GM13977 (cell line): ENCODE measurements around the gene PRKCA.

ENCODE experiments used
- DNase-seq: peaks from one replicate; pipeline ENCODE4 v3.0.0; 2012; ENCODE audit warnings: low spot score
- in situ Hi-C: fragments of 300-500 bp; cut with MboI; formaldehyde crosslinking; loops from one replicate; pipeline ENCODE4 v1.12.0; 2022; ENCODE audit warnings: low sequenced_read_pairs, low pct_unique_long_range_greater_than_20kb, mixed read lengths, inconsistent platforms; ENCODE audit not compliant: unreplicated experiment
- TF ChIP-seq, protein P1 (sequence below): IDR thresholded peaks from 2 replicates; pipeline ENCODE4 v1.5.1; 2012; ENCODE audit warnings: mild to moderate bottlenecking, control low read depth; ENCODE audit not compliant: insufficient read depth; ENCODE audit errors: extremely low read depth, missing control alignments

Gene PRKCA

DNA sequence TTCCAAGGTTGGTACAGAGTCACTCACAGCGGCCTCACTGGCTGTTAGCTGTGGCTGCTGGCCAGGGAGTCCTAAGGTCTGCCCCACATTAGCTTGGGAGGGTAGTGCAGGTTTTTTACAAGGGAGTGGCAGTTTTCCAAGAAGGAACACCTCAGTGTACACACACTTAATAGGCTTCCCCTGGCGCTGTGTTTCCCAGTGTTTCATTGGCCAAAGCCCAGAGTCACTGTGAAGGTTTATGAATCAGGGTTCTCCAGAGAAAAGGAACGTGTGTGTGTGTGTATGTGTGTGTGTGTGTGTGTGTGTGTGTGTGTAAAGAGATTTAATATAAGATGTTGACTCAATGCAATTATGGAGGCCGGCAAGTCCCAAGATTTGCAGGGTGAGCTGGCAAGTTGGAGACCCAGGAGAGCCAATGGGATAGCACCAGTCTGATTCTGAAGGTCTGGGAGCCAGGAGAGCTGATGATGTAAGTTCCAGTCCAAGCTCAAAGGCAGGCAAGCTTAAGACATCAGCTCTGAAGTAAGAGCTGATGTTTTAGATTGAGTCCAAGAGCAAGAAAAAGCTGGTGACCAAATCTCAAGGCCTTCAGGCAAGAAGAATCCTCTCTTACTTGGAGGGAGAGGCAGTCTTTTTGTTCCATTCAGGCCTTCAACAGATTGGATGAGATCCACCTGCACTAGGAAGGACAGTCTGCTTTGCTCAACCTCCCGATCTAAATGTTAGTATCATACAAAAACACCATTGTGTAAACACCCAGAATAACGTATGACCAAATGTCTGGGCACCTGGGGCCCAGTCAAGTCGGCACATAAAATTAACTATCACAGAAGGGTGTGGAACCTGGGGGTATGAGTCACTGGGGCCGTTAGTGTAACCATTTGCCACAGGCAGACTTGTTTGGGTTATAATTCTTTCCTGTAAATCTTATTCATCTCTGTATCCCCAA is 206.8 kb downstream of the PRKCA start:
- in situ Hi-C loops: no loop called here
- TF ChIP-seq, protein P1, sequence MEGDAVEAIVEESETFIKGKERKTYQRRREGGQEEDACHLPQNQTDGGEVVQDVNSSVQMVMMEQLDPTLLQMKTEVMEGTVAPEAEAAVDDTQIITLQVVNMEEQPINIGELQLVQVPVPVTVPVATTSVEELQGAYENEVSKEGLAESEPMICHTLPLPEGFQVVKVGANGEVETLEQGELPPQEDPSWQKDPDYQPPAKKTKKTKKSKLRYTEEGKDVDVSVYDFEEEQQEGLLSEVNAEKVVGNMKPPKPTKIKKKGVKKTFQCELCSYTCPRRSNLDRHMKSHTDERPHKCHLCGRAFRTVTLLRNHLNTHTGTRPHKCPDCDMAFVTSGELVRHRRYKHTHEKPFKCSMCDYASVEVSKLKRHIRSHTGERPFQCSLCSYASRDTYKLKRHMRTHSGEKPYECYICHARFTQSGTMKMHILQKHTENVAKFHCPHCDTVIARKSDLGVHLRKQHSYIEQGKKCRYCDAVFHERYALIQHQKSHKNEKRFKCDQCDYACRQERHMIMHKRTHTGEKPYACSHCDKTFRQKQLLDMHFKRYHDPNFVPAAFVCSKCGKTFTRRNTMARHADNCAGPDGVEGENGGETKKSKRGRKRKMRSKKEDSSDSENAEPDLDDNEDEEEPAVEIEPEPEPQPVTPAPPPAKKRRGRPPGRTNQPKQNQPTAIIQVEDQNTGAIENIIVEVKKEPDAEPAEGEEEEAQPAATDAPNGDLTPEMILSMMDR: no peak
- DNase-seq: no peak

DNA sequence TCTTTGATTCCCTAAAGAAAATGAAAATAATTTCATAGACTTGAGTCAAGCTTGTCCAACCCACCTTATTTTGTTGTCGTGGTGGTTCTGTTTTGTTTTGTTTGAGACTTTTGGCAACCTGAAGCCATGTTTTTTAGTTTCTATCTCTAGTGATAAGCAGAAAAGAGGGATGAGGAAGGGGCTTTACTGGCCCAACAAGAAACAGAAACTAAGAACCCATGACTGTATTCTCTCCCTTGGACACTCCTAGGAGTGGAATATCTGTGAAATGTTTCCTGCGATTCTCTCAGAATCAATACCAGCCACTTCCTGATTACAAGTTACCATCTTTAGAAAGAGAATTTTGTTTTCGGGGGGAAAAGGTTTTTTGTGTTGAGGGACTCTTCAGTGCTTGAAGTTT is 207.5 kb downstream of the PRKCA start:
- no peak for DNase-seq
- in situ Hi-C loops: no loop called here
- TF ChIP-seq, protein P1: no peak

DNA sequence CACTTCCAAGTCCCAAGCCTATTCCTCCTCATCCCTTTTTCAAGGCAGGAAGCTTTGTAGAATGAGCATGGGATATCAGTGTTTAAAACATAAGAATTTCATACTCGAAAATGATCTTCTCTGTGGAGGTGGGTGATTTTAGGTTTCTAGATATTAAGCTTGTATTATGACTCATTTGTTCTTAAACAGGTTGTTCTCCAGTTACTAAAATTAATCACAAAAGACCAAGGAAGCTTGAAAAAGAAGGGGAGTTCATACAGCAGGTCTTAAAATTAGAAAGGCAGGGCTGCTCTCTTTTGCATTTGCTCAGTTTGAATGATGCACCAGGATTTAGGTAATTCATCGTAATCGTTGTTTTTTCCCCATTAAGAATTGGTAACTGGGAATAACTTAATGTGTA is 208.7 kb downstream of the PRKCA start:
- TF ChIP-seq, protein P1: no peak
- in situ Hi-C loops: no loop called here
- no peak for DNase-seq

DNA sequence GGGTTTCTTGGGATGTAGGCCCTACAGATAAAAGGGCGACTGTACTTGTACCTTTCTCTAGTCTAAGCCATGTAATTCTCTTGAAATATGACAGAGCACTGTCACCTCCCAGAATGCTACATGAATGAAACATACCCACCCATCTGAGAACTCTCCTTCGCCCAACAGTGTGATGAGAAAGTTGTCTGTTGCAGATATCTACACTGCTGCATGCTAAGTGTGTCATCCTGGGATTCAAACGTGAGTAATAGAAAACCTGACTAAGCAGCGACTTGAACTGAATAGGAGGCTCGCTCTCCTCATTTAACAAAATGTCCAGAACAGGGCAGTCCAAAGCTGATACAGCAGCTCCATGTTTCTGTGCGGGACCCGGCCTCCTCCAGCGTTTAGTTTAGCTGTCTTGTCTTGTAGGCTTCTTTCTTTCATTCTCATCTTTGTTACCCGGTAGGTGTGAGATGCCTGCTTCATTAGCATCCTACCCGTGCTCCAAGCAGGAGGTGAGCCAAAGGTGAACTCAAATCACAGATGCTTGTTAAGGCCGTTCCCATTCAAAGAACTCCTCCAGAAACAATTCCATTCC is 211.9 kb downstream of the PRKCA start:
- DNase-seq: no peak
- in situ Hi-C loops: no loop called here
- TF ChIP-seq, protein P1: no peak

DNA sequence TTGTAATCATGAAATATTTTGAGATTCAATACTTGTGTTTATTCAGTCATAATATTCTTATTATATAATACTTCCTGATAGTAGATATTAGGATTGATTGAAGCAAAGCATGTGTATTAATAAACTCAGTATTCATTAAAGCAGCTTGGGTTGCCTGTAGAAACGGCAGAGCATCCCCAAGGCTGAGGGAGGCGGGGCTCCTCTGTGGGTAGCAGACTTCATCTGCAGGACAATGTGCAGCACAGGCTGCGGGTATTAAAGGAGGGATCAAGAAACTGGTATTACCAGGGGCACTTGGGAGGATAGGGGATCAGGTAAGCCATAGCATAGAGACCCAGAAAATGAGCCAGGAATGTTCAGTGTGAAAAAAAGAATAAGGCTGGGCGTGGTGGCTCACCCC is 213.6 kb downstream of the PRKCA start:
- TF ChIP-seq, protein P1: no peak
- in situ Hi-C loops: no loop called here
- no peak for DNase-seq

DNA sequence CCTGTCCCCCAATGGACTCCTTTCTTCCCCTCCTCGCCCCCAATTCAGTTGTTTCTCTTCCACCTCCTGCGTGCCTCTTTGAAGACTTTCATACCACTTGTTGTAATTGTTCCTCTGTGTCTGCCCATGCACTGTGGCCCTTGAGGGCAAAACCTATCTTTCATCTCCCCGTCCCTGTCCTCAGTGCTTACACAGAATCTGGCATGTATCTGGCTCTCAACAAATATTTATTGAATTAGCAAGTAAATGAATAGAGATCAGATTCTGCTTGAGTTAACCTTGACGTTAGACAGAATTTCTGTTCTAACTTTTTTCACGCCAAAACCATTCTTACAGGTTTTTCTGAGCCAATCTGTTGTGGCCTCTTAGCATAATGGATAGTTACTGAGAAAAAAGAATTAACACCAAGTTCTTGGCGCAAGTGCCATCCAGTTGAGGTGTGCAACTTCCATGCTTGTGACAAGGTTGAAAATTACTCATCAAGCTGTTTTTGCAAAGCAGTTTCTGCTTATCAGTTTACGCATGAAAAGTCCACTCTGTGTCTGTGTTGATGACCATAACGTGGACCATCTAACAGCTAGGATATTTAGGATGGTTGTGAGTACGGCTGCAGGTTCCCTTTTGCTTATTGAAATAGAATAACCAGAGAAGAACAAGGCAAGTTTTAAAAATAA is 215.1 kb downstream of the PRKCA start:
- in situ Hi-C loops: no loop called here
- TF ChIP-seq, protein P1: no peak
- no peak for DNase-seq
